Stimulated activated CD8-positive, alpha-beta memory T cell treated with anti-CD3 and anti-CD28 coated beads, Interleukin-12 subunit alpha, Interleukin-12 subunit beta, amount 100 ng/mL, for 4 hours (primary cell): ENCODE data around the gene DDX50.
"Not testable (repeated sequence)": the region's sequence is repeated elsewhere in the genome, so short reads cannot be mapped to it uniquely, and the experiment has no call there.

ENCODE experiments used
- DNase-seq: peaks from one replicate; pipeline ENCODE4 v3.0.0-alpha.2; 2020; ENCODE audit warnings: low read depth

Gene DDX50

GRCh38 chr10:68924593-68924992, 23.5 kb downstream of the DDX50 start:
- DNase-seq = no peak

GRCh38 chr10:68925489-68925888, 24.4 kb downstream of the DDX50 start:
- no peak for DNase-seq

- DNase-seq = not testable (repeated sequence)
Measured at GRCh38 chr10:68929157-68929556, 28.0 kb downstream of the DDX50 start.

GRCh38 chr10:68929888-68930287, 28.8 kb downstream of the DDX50 start:
- DNase-seq = not testable (repeated sequence)

GRCh38 chr10:68932860-68933259, 31.7 kb downstream of the DDX50 start:
- not testable (repeated sequence) for DNase-seq

GRCh38 chr10:68934994-68935393, 33.9 kb downstream of the DDX50 start:
- DNase-seq = no peak

GRCh38 chr10:68938117-68938516, 37.0 kb downstream of the DDX50 start:
- DNase-seq = no peak

GRCh38 chr10:68938884-68939283, 37.8 kb downstream of the DDX50 start:
- DNase-seq = no peak

GRCh38 chr10:68940917-68941316, 39.8 kb downstream of the DDX50 start:
- not testable (repeated sequence) for DNase-seq

GRCh38 chr10:68950598-68950997, 49.5 kb downstream of the DDX50 start:
- no peak for DNase-seq

- DNase-seq = no peak
Measured at GRCh38 chr10:68954904-68955303, 53.8 kb downstream of the DDX50 start.

- DNase-seq = no peak
Measured at GRCh38 chr10:68955355-68955831, 54.3 kb downstream of the DDX50 start.

- peak; percentile 81 for DNase-seq
Measured at GRCh38 chr10:68955832-68956532, 54.9 kb downstream of the DDX50 start, which contains the start of gene DDX21. Gene DDX21 (plus strand): TSS chr10:68956170. CDS start chr10:68956226, 56 bp downstream.

- no peak for DNase-seq
Measured at GRCh38 chr10:68957284-68957615, 56.1 kb downstream of the DDX50 start.

GRCh38 chr10:68957654-68958053, 56.5 kb downstream of the DDX50 start:
- DNase-seq = no peak

- no peak for DNase-seq
Measured at GRCh38 chr10:68959695-68960527, 58.8 kb downstream of the DDX50 start.

- DNase-seq = no peak
Measured at GRCh38 chr10:68963151-68963550, 62.0 kb downstream of the DDX50 start.

- no peak for DNase-seq
Measured at GRCh38 chr10:68973975-68974374, 72.9 kb downstream of the DDX50 start.

GRCh38 chr10:68975936-68976473, 74.9 kb downstream of the DDX50 start:
- not testable (repeated sequence) for DNase-seq

GRCh38 chr10:68979738-68980137, 78.6 kb downstream of the DDX50 start:
- not testable (repeated sequence) for DNase-seq

- DNase-seq = no peak
Measured at GRCh38 chr10:68981074-68981473, 80.0 kb downstream of the DDX50 start.

- DNase-seq = no peak
Measured at GRCh38 chr10:68982389-68982788, 81.3 kb downstream of the DDX50 start.

GRCh38 chr10:68987611-68988010, 86.5 kb downstream of the DDX50 start:
- DNase-seq = no peak
